ENCODE measurements around the gene KIF1B. TPM values are rescaled to one million over a fixed set of nuclear protein-coding genes. Genes with fewer than 3 reads are reported as not detected.

KIF1B gene
- total RNA-seq, 3 donors from 2014 or later, result 35.6 to 62.2 (median 48.0) TPM

DNA sequence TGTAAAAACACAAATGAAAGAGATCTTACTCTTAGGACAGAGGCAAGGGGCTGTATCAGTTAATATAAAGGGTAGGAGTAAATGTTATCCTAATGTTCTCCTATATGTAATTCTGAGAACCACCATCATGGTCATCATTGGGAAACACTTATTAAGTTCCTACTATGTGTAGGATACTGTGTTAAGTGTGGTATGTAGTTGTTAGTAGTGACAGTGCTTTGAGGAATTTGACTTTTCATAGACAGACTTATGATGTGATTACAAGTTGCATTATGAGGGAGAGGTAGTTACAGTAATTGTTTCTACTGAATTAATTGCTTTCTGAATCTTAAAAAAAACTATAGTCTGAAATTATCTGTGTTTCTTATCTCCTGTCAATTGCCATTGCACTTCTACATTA, 136.7 kb downstream of the KIF1B start:
- TF ChIP-seq, protein P1, sequence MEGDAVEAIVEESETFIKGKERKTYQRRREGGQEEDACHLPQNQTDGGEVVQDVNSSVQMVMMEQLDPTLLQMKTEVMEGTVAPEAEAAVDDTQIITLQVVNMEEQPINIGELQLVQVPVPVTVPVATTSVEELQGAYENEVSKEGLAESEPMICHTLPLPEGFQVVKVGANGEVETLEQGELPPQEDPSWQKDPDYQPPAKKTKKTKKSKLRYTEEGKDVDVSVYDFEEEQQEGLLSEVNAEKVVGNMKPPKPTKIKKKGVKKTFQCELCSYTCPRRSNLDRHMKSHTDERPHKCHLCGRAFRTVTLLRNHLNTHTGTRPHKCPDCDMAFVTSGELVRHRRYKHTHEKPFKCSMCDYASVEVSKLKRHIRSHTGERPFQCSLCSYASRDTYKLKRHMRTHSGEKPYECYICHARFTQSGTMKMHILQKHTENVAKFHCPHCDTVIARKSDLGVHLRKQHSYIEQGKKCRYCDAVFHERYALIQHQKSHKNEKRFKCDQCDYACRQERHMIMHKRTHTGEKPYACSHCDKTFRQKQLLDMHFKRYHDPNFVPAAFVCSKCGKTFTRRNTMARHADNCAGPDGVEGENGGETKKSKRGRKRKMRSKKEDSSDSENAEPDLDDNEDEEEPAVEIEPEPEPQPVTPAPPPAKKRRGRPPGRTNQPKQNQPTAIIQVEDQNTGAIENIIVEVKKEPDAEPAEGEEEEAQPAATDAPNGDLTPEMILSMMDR (IDR thresholded peaks at IDR 0.05), result no peak
- Histone ChIP-seq H3K4me3 (no peak overlapping the region), H3K36me3 (ENCODE audit: low read depth) (no peaks in the 10 kb centered on the region), H3K9me3 (no peaks in the 10 kb centered on the region), H3K4me1 (ENCODE audit: low read depth) (no peaks in the 10 kb centered on the region)
- intact Hi-C loops (cut with DNase I, micrococcal nuclease), result no loop called here
- ATAC-seq, result no peak
- no peak for DNase-seq

DNA sequence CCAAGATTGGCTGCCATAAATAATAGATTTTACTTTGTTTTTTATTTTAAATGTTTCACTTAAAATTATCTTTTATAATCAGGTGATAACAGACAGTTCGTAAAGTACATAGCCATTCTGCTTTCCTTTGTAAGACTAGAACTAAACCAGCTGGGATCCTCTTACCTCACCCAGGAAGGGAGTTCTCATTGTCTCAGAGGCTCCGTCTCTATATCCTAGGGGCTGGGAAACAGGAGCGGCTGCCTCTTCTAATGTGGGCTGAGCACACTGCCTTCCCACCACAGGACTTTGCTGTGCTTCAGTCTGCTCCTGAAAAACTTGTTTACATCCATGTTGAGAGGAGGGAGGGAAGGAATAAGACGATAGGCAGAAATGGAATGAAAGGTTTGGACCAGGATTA, 142.9 kb downstream of the KIF1B start:
- DNase-seq (no peak), ATAC-seq (no peak)
- Histone ChIP-seq H3K9me3 (no peaks in the 10 kb centered on the region), H3K4me1 (ENCODE audit: low read depth) (no peaks in the 10 kb centered on the region), H3K4me3 (no peak overlapping the region), H3K36me3 (ENCODE audit: low read depth) (no peaks in the 10 kb centered on the region)
- TF ChIP-seq, protein P1 (IDR thresholded peaks at IDR 0.05), result no peak
- intact Hi-C loops (cut with DNase I, micrococcal nuclease), result no loop called here

DNA sequence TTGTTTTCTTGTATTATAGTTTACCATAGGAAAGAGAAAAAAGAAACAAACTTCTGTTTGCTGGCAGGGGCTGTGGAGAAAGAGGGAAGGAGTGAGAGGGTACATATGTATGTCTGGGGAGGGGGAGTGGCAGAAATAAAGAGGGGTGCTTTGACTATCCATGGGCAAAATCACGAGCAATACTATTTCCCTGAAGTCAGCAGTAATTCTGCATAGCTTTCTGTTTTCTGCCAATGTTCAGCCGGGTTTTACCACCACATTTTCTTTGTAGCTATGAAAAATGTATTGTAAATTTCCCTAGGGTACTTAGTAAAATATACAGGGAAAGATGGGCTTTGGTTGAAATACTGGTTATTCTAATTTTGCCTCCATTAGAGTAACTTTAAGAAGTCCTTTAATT, 143.3 kb downstream of the KIF1B start:
- TF ChIP-seq, protein P1 (IDR thresholded peaks at IDR 0.05), result no peak
- no peaks in the 10 kb centered on the region for H3K4me1 ChIP-seq (ENCODE audit: low read depth)
- intact Hi-C loops (cut with DNase I, micrococcal nuclease), result no loop called here
- H3K9me3 ChIP-seq, result no peaks in the 10 kb centered on the region
- H3K36me3 ChIP-seq (ENCODE audit: low read depth), result no peaks in the 10 kb centered on the region
- no peak for ATAC-seq
- DNase-seq, result no peak
- no peak overlapping the region for H3K4me3 ChIP-seq

DNA sequence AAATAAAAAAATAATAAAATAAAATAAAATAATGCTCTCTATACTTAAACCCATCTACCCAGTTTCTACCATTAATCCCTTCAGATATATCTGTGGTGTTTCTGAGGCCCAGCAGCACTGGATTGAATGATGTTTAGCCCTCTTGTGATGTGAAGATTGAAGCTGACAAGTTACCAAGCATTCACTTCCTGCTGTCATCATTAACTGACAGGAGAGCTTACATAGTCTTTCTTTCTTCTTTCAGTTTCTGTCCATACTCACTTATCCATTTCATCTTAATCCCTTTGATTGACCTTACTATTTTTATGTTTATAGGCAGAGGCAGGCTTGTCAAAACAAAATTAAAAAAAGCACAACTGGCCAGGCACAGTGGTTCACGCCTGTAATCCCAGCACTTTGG, 149.7 kb downstream of the KIF1B start:
- Histone ChIP-seq H3K4me1 (ENCODE audit: low read depth) (no peaks in the 10 kb centered on the region), H3K4me3 (no peak overlapping the region)
- intact Hi-C loops (cut with DNase I, micrococcal nuclease), result no loop called here

DNA sequence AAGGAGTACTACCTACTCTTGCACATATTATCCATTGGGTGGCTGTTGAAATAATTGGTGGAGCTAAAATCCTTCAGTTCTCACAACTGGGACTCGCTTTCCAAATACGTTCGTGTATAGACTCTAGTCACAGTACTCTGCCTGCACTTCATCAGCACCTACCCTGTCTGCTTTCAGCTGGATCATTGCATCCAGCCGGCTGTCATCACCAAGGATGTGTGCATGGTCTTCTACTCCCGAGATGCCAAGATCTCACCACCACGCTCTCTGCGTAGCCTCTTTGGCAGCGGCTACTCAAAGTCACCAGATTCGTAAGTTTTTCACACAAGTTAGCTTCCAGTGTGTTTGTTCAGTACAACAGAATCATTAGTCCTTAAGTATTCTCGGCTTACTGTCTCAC, 151.1 kb downstream of the KIF1B start:
- DNase-seq, result no peak
- intact Hi-C loops (cut with DNase I, micrococcal nuclease), result no loop called here
- TF ChIP-seq, protein P1 (IDR thresholded peaks at IDR 0.05), result no peak

More for the DNA sequence above, 149.7 kb downstream of the KIF1B start:
- DNase-seq (no peak), ATAC-seq (no peak)
- no peaks in the 10 kb centered on the region for H3K36me3 ChIP-seq (ENCODE audit: low read depth)
- no peaks in the 10 kb centered on the region for H3K9me3 ChIP-seq
- TF ChIP-seq, protein P1 (IDR thresholded peaks at IDR 0.05), result no peak

DNA sequence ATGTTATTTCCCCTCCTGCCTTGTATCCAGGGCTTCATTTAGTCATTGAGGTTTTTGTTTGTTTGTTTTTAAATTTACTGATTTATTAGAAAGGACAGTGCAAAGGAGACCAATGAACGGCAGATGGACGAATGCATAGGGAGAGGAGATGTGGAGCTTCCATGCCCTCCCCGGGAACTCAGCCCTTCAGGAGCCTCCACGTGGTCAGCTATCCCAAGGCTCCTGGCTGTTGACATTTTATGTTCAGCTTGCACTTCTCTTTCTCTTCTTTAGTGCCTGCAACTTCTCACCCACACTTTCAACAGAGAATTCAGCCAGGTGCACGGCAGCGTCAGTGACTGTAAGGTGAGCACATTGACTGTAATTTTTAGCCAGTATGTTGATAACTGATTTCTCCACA, 157.8 kb downstream of the KIF1B start:
- Histone ChIP-seq H3K4me3 (no peak overlapping the region), H3K36me3 (ENCODE audit: low read depth) (peaks cover 9% of the 10 kb centered on the region), H3K4me1 (ENCODE audit: low read depth) (no peaks in the 10 kb centered on the region), H3K9me3 (no peaks in the 10 kb centered on the region)
- DNase-seq, result no peak
- ATAC-seq, result no peak
- TF ChIP-seq, protein P1 (IDR thresholded peaks at IDR 0.05), result no peak
- intact Hi-C loops (cut with DNase I, micrococcal nuclease), result no loop called here

More for the DNA sequence above, 151.1 kb downstream of the KIF1B start:
- Histone ChIP-seq H3K9me3 (no peaks in the 10 kb centered on the region), H3K4me1 (ENCODE audit: low read depth) (no peaks in the 10 kb centered on the region), H3K36me3 (ENCODE audit: low read depth) (no peaks in the 10 kb centered on the region), H3K4me3 (no peak overlapping the region)
- ATAC-seq, result no peak

All from mucosa of descending colon (tissue), 3 donors.